HG03442 (cell line): ENCODE results near the gene GBE1.
"Not testable (repeated sequence)": the region's sequence is repeated elsewhere in the genome, so short reads cannot be mapped to it uniquely, and the experiment has no call there.

Source experiments
- ATAC-seq: cut with Tn5 transposase; IDR thresholded peaks from one replicate; pipeline ENCODE4 v1.9.1; 2021; ENCODE audit warnings: mild to moderate bottlenecking, moderate library complexity; ENCODE audit not compliant: unreplicated experiment

Gene GBE1

GRCh38 chr3:81758275-81758674, 3.2 kb downstream of the GBE1 start:
- ATAC-seq: no peak

DNA sequence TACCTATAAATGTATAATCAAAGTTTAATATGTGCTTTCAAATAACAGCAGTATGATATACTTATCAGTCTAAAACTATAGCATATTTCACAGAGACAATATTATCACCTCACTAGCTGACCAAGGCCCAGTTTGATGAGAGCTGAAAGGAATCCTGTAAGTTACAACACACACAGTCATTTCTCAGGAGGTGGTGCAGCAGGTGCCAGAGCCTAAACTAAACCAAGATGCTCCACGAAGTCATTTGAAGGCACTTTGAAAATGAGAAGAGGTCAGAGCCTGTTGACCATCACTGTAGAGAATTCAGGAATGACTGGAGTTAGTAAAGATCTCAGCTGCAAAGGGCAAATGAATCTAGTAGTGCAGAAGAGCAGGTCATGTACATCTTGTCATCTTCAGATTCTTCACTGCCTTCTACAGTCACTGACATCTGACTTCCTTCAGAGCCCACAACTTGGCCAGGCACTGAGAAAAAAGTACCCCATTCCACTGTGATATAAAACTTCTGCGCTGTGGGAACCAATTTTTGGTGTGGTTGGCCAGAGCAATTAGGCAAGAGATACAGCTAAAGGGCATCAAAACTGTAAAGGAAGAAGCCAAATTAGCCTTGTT, 7.9 kb downstream of the GBE1 start:
- ATAC-seq: no peak

- ATAC-seq: no peak
Observed at GRCh38 chr3:81752604-81753003, 8.8 kb downstream of the GBE1 start.

GRCh38 chr3:81749265-81749664, 12.2 kb downstream of the GBE1 start:
- no peak for ATAC-seq

DNA sequence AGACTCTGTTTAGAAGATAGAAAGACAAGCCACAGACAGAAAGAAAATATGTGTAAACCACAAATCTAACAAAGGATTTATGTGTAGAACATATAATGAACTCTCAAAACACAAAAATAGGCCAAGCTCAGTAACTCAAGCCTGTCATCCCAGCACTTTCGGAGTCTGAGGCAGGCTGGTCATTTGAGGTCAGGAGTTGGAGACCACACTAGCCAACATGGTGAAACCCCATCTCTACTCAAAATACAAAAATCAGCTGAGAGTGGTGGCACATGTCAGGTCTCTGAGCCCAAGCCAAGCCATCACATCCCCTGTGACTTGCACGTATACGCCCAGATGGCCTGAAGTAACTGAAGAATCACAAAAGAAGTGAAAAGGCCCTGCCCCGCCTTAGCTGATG, 14.2 kb downstream of the GBE1 start:
- ATAC-seq: not testable (repeated sequence)

DNA sequence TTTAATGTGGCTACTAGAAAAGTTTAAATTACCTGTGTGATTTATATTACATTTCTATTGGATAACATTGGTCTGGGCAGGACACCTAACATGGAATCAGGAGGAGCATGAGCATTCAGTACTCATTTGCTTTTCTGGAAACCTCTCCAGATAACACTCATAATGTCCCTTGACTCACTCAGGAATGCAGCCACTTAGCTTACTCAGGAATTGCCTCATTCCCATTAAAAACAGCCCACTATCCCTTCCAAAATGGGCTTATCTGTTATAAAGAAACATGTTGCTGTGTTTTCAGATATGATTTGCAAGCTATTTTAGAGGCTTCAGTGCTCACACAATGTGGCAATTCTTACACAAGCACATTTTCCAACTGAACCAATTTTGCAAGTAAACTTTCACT, 17.1 kb downstream of the GBE1 start:
- no peak for ATAC-seq

DNA sequence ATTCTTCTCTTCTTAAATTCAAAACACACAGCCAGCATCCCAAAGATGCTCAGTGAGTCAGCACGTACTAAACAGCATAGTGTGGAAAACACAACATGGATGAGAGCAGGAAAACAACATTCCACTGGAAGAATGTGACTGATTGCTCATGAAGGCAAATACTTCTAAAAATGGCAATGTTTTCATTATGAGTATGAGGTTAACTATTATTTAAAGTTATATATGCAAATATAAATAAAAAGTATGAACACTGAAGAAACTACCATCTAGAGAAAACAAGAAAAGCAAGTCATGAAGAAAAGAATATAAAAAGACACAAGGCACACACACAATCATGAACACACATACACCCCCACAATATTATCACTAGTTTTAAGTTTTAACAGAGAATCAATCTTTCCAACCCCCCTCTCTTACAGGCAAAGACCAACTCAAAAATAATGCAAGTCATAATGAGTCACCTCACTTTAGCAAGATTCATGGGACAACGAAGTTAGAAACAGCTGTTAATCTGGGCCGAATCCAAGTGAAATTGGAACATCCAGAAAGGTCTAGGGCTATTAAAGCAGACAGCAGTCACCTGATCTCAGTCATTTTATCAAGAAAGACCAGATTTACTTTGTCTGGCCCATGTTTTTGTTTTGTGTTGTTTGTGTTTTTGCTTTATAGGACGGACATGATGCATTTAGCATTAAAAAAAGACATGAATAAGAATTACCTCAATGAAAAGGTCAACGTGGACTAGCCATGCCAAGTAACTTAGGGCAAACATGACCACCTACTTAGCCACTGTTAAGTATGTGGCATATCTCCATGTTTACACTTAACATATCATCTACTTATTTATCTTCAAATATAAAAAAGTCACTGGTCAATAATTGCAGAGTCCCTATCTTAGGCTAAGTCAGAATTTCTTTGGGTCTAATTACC, 18.1 kb downstream of the GBE1 start:
- no peak for ATAC-seq

DNA sequence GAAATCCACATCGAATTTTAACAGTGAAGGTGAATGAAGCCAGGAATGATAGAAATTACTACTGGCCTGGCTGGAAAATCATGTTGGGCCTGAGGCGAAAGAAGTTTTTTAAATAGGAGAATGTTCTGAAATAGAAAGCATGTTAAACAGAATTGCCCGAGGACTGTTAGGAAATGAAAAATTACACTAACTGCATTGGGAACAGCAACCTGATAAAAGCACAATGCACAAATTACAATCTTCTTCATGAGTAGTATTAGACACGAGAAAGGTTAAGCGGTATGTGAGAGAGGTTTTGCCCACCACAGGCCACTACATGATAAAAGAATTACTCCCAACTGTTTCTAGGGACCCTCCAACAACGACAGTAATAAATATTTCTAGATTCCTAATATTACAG, 18.9 kb downstream of the GBE1 start:
- no peak for ATAC-seq

GRCh38 chr3:81741216-81741615, 20.2 kb downstream of the GBE1 start:
- no peak for ATAC-seq

- no peak for ATAC-seq
Observed at GRCh38 chr3:81740731-81741130, 20.7 kb downstream of the GBE1 start.

GRCh38 chr3:81735334-81735733, 26.1 kb downstream of the GBE1 start:
- no peak for ATAC-seq

GRCh38 chr3:81734742-81735141, 26.7 kb downstream of the GBE1 start:
- ATAC-seq: no peak

- ATAC-seq: no peak
Observed at GRCh38 chr3:81732642-81733041, 28.8 kb downstream of the GBE1 start.

DNA sequence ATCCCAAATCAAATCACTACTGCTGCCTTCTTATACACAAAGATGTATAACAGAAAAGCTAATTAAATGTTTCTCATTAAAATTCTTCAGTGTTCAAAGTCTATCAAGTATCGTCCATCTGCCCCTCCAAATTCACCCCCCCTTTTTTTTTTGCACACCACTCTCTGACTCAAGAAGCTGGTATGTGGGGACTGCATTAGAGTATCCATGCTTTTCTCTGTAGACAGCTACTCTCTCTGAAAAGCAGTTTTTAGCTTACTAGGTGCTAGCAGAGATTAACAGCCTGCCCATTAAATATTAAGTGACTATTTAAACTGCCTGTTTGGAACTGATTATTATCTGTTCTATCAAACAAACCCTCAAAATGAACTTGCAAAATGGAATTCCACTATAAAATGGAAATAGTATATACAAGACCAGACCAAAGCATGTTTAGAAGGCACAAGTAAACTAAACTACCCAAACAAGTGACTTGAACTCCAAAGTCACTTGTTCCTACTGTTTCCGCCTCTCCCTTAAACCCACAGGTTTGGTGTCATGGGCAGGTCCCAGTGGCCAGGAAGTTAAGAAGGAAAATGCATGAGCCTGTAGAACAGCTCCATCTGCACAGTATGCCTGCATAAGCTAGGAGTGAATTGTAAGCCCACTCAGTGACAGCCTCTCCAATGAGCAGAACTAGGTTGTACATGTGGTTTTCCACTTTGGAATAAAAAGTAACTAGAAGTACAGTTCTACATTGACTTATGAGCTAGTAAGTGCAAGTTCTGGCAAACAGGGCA, 32.5 kb downstream of the GBE1 start:
- no peak for ATAC-seq

DNA sequence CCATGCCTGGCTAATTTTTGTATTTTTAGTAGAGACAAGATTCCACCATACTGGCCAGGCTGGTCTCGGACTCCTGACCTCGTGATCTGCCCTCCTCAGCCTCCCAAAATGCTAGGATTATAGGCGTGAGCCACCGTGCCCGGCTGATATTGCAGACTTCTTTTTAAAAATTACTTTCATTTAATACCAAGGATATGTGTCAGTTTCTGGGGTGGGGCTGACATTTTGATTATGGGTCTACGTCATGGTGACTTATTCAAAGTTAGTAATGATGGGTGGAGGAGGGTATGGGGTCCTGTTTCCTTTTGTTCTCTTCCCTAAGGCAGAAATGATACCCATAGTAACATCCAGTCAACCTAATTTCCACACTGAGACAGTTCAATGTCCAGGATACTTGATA, 34.7 kb downstream of the GBE1 start:
- ATAC-seq: no peak

GRCh38 chr3:81726132-81726531, 35.3 kb downstream of the GBE1 start:
- ATAC-seq: no peak

GRCh38 chr3:81723732-81724313, 37.6 kb downstream of the GBE1 start:
- ATAC-seq: peak; percentile 45

- ATAC-seq: no peak
Observed at GRCh38 chr3:81718311-81718710, 43.1 kb downstream of the GBE1 start.

- ATAC-seq: no peak
Observed at GRCh38 chr3:81716870-81717509, 44.5 kb downstream of the GBE1 start.

- no peak for ATAC-seq
Observed at GRCh38 chr3:81713031-81713430, 48.4 kb downstream of the GBE1 start.

GRCh38 chr3:81709606-81710005, 51.8 kb downstream of the GBE1 start:
- ATAC-seq: no peak
